Liver (tissue), 3 donors: Measurements from ENCODE around the gene ABCC1.

Source experiments
- FOXA1 ChIP-seq: IDR thresholded peaks from 2 replicates; pipeline ENCODE4 v1.6.1; 2016; ENCODE audit warnings: antibody characterized with exemption
- JUND ChIP-seq, 2 donors: IDR thresholded peaks; 2 replicates each; pipeline ENCODE4 v1.6.1; 2016; ENCODE audit warnings: antibody characterized with exemption in 2 of 2
- NR2F2 ChIP-seq: IDR thresholded peaks from 2 replicates; pipeline ENCODE4 v1.6.1; 2016; ENCODE audit warnings: antibody characterized with exemption
- RAD21 ChIP-seq, 2 donors: IDR thresholded peaks; 2 replicates each; pipeline ENCODE4 v1.6.1; 2016; ENCODE audit warnings: antibody characterized with exemption in 2 of 2, mild to moderate bottlenecking in 2 of 2
- RXRA ChIP-seq, 2 donors: IDR thresholded peaks; 2 replicates each; pipeline ENCODE4 v1.6.1; 2017 to 2018; ENCODE audit warnings: antibody characterized with exemption in 2 of 2, mild to moderate bottlenecking in 1 of 2
- SP1 ChIP-seq: IDR thresholded peaks from 2 replicates; pipeline ENCODE4 v1.6.1; 2018; ENCODE audit warnings: antibody characterized with exemption, mild to moderate bottlenecking
- TAF1 ChIP-seq: conservative IDR thresholded peaks from 2 replicates; pipeline ENCODE4 v1.6.1; 2016; ENCODE audit warnings: antibody characterized with exemption, mild to moderate bottlenecking
- TF ChIP-seq, protein P1 (sequence below): IDR thresholded peaks from 2 replicates; pipeline ENCODE4 v1.6.1; 2016; ENCODE audit warnings: antibody characterized with exemption
- TF ChIP-seq, protein P2 (sequence below): fragments of 150-350 bp; IDR thresholded peaks from 2 replicates; pipeline ENCODE4 v1.5.1; 2017; ENCODE audit warnings: improper control_type of control experiment, low read depth, low read length; ENCODE audit not compliant: missing input control
- TF ChIP-seq, protein P3 (sequence below): IDR thresholded peaks from 2 replicates; pipeline ENCODE4 v1.6.1; 2016; ENCODE audit warnings: antibody characterized with exemption, mild to moderate bottlenecking
- TF ChIP-seq, protein P4 (sequence below): IDR thresholded peaks from 2 replicates; pipeline ENCODE4 v1.6.1; 2016; ENCODE audit warnings: antibody characterized with exemption
- TF ChIP-seq, protein P5 (sequence below): IDR thresholded peaks from 2 replicates; pipeline ENCODE4 v1.6.1; 2016; ENCODE audit warnings: antibody characterized with exemption
- donor health status: healthy.
- donor health status: healthy.

DNA sequence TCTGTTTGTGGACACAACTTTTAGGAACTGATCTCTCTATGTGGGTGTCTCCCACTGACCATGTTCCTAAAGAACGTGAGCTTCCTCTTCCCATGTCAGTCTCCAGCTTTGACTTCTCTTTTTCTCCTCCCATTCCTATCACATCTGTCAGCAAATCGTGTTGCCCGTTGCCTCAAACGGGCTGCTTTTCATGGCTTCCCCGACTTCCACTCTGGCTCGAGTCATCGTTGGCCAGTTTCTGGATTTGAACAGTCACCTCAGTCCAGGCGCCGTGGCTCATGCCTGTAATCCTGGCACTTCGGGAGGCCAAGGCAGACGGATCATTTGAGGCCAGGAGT is 5.4 kb downstream of the ABCC1 start:
- TF ChIP-seq, protein P1, sequence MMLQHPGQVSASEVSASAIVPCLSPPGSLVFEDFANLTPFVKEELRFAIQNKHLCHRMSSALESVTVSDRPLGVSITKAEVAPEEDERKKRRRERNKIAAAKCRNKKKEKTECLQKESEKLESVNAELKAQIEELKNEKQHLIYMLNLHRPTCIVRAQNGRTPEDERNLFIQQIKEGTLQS: no peak
- TF ChIP-seq, protein P2, sequence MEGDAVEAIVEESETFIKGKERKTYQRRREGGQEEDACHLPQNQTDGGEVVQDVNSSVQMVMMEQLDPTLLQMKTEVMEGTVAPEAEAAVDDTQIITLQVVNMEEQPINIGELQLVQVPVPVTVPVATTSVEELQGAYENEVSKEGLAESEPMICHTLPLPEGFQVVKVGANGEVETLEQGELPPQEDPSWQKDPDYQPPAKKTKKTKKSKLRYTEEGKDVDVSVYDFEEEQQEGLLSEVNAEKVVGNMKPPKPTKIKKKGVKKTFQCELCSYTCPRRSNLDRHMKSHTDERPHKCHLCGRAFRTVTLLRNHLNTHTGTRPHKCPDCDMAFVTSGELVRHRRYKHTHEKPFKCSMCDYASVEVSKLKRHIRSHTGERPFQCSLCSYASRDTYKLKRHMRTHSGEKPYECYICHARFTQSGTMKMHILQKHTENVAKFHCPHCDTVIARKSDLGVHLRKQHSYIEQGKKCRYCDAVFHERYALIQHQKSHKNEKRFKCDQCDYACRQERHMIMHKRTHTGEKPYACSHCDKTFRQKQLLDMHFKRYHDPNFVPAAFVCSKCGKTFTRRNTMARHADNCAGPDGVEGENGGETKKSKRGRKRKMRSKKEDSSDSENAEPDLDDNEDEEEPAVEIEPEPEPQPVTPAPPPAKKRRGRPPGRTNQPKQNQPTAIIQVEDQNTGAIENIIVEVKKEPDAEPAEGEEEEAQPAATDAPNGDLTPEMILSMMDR: no peak
- TF ChIP-seq, protein P3, sequence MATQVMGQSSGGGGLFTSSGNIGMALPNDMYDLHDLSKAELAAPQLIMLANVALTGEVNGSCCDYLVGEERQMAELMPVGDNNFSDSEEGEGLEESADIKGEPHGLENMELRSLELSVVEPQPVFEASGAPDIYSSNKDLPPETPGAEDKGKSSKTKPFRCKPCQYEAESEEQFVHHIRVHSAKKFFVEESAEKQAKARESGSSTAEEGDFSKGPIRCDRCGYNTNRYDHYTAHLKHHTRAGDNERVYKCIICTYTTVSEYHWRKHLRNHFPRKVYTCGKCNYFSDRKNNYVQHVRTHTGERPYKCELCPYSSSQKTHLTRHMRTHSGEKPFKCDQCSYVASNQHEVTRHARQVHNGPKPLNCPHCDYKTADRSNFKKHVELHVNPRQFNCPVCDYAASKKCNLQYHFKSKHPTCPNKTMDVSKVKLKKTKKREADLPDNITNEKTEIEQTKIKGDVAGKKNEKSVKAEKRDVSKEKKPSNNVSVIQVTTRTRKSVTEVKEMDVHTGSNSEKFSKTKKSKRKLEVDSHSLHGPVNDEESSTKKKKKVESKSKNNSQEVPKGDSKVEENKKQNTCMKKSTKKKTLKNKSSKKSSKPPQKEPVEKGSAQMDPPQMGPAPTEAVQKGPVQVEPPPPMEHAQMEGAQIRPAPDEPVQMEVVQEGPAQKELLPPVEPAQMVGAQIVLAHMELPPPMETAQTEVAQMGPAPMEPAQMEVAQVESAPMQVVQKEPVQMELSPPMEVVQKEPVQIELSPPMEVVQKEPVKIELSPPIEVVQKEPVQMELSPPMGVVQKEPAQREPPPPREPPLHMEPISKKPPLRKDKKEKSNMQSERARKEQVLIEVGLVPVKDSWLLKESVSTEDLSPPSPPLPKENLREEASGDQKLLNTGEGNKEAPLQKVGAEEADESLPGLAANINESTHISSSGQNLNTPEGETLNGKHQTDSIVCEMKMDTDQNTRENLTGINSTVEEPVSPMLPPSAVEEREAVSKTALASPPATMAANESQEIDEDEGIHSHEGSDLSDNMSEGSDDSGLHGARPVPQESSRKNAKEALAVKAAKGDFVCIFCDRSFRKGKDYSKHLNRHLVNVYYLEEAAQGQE: no peak
- TF ChIP-seq SP1: no peak
- TF ChIP-seq RXRA (IDR thresholded peaks at IDR 0.05): no peak
- TF ChIP-seq FOXA1: no peak
- no peak for TF ChIP-seq TAF1
- no peak for TF ChIP-seq NR2F2
- TF ChIP-seq, protein P4, sequence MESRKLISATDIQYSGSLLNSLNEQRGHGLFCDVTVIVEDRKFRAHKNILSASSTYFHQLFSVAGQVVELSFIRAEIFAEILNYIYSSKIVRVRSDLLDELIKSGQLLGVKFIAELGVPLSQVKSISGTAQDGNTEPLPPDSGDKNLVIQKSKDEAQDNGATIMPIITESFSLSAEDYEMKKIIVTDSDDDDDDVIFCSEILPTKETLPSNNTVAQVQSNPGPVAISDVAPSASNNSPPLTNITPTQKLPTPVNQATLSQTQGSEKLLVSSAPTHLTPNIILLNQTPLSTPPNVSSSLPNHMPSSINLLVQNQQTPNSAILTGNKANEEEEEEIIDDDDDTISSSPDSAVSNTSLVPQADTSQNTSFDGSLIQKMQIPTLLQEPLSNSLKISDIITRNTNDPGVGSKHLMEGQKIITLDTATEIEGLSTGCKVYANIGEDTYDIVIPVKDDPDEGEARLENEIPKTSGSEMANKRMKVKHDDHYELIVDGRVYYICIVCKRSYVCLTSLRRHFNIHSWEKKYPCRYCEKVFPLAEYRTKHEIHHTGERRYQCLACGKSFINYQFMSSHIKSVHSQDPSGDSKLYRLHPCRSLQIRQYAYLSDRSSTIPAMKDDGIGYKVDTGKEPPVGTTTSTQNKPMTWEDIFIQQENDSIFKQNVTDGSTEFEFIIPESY: no peak
- TF ChIP-seq, protein P5, sequence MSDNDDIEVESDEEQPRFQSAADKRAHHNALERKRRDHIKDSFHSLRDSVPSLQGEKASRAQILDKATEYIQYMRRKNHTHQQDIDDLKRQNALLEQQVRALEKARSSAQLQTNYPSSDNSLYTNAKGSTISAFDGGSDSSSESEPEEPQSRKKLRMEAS: no peak
- no peak for TF ChIP-seq JUND (IDR thresholded peaks at IDR 0.05)
- TF ChIP-seq RAD21 (IDR thresholded peaks at IDR 0.05): no peak
